ENCODE data around the gene SHTN1.

The SHTN1 gene

GRCh38 chr10:116913695-116914094 is 91.3 kb downstream of the SHTN1 start:
- H3K27me3 ChIP-seq (ENCODE audit: control insufficient read depth, insufficient read depth, low read length), result no peaks in the 10 kb centered on the region
- no peak overlapping the region for H3K27ac ChIP-seq
- H3K9me3 ChIP-seq (ENCODE audit: control insufficient read depth, low read length), result no peaks in the 10 kb centered on the region
- no peak overlapping the region for H3K4me3 ChIP-seq (ENCODE audit: low read depth, low read length)
- no peak overlapping the region for H3K4me2 ChIP-seq (ENCODE audit: low read length)
- no peaks in the 10 kb centered on the region for H3K79me2 ChIP-seq
- no peak overlapping the region for H2AFZ ChIP-seq
- no peaks in the 10 kb centered on the region for H3K4me1 ChIP-seq
- H3K9ac ChIP-seq, result no peak overlapping the region
- TF ChIP-seq CTCF (IDR thresholded peaks at IDR 0.05), result no peak
- H3K36me3 ChIP-seq (ENCODE audit: control insufficient read depth, insufficient read depth, low read length), result no peaks in the 10 kb centered on the region

GRCh38 chr10:116912162-116912561 is 92.8 kb downstream of the SHTN1 start:
- Histone ChIP-seq H3K9me3 (ENCODE audit: control insufficient read depth, low read length) (no peaks in the 10 kb centered on the region), H3K4me2 (ENCODE audit: low read length) (no peak overlapping the region), H3K79me2 (no peaks in the 10 kb centered on the region), H3K36me3 (ENCODE audit: control insufficient read depth, insufficient read depth, low read length) (no peaks in the 10 kb centered on the region), H3K9ac (no peak overlapping the region), H3K27me3 (ENCODE audit: control insufficient read depth, insufficient read depth, low read length) (no peaks in the 10 kb centered on the region), H2AFZ (no peak overlapping the region), H3K4me3 (ENCODE audit: low read depth, low read length) (no peak overlapping the region), H3K27ac (no peak overlapping the region), H3K4me1 (no peaks in the 10 kb centered on the region)
- no peak for TF ChIP-seq CTCF (IDR thresholded peaks at IDR 0.05)

- H2AFZ ChIP-seq, result no peak overlapping the region
- H3K4me3 ChIP-seq (ENCODE audit: low read depth, low read length), result no peak overlapping the region
- TF ChIP-seq CTCF (IDR thresholded peaks at IDR 0.05), result no peak
- H3K36me3 ChIP-seq (ENCODE audit: control insufficient read depth, insufficient read depth, low read length), result no peaks in the 10 kb centered on the region
- H3K27ac ChIP-seq, result no peak overlapping the region
- no peaks in the 10 kb centered on the region for H3K4me1 ChIP-seq
- no peak overlapping the region for H3K4me2 ChIP-seq (ENCODE audit: low read length)
- H3K9ac ChIP-seq, result no peak overlapping the region
- no peaks in the 10 kb centered on the region for H3K27me3 ChIP-seq (ENCODE audit: control insufficient read depth, insufficient read depth, low read length)
- no peaks in the 10 kb centered on the region for H3K9me3 ChIP-seq (ENCODE audit: control insufficient read depth, low read length)
- H3K79me2 ChIP-seq, result no peaks in the 10 kb centered on the region
These were observed 94.1 kb downstream of the SHTN1 start for GRCh38 chr10:116910910-116911309.

GRCh38 chr10:116909307-116909706 is 95.7 kb downstream of the SHTN1 start:
- Histone ChIP-seq H3K9ac (no peak overlapping the region), H3K4me2 (ENCODE audit: low read length) (no peak overlapping the region), H3K9me3 (ENCODE audit: control insufficient read depth, low read length) (no peaks in the 10 kb centered on the region), H3K27ac (no peak overlapping the region), H3K79me2 (no peaks in the 10 kb centered on the region), H2AFZ (no peak overlapping the region), H3K4me1 (no peaks in the 10 kb centered on the region), H3K4me3 (ENCODE audit: low read depth, low read length) (no peak overlapping the region), H3K27me3 (ENCODE audit: control insufficient read depth, insufficient read depth, low read length) (no peaks in the 10 kb centered on the region), H3K36me3 (ENCODE audit: control insufficient read depth, insufficient read depth, low read length) (no peaks in the 10 kb centered on the region)
- no peak for TF ChIP-seq CTCF (IDR thresholded peaks at IDR 0.05)

- no peak for TF ChIP-seq CTCF (IDR thresholded peaks at IDR 0.05)
- Histone ChIP-seq H3K4me2 (ENCODE audit: low read length) (no peak overlapping the region), H3K4me3 (ENCODE audit: low read depth, low read length) (no peak overlapping the region), H3K79me2 (no peaks in the 10 kb centered on the region), H3K36me3 (ENCODE audit: control insufficient read depth, insufficient read depth, low read length) (no peaks in the 10 kb centered on the region), H3K9ac (no peak overlapping the region), H3K27me3 (ENCODE audit: control insufficient read depth, insufficient read depth, low read length) (no peaks in the 10 kb centered on the region), H3K4me1 (no peaks in the 10 kb centered on the region), H3K27ac (no peak overlapping the region), H2AFZ (no peak overlapping the region), H3K9me3 (ENCODE audit: control insufficient read depth, low read length) (no peaks in the 10 kb centered on the region)
These were observed 97.6 kb downstream of the SHTN1 start for GRCh38 chr10:116907245-116907987.

All from parathyroid adenoma (tissue), 2 donors.